B cell (primary cell): ENCODE measurements around the gene PPP6R2.

Experiments used
- CTCF ChIP-seq: fragments of 200-600 bp; IDR thresholded peaks from one replicate; pipeline ENCODE4 v1.8.0; 2022; ENCODE audit warnings: antibody characterized with exemption, mild to moderate bottlenecking
- EZH2 ChIP-seq: IDR thresholded peaks from 2 replicates; pipeline ENCODE4 v1.6.1; 2012; ENCODE audit warnings: borderline replicate concordance, low read depth, mild to moderate bottlenecking, moderate library complexity, low read length; ENCODE audit not compliant: insufficient read depth, poor library complexity, severe bottlenecking

- TF ChIP-seq CTCF (no peak), EZH2 (no peak)
These were observed 42.4 kb upstream of the PPP6R2 start for GRCh38 chr22:50300620-50301257.
